22Rv1 (cell line): ENCODE data around the gene GPR35.

Experiments
- CTCF ChIP-seq: fragments of 450-650 bp; IDR thresholded peaks from 2 replicates; pipeline ENCODE4 v1.5.1; 2017; ENCODE audit warnings: mild to moderate bottlenecking
- ZFX ChIP-seq: fragments of 450-650 bp; IDR thresholded peaks from 2 replicates; pipeline ENCODE4 v1.6.1; 2017; ENCODE audit warnings: antibody characterized with exemption, borderline replicate concordance

DNA sequence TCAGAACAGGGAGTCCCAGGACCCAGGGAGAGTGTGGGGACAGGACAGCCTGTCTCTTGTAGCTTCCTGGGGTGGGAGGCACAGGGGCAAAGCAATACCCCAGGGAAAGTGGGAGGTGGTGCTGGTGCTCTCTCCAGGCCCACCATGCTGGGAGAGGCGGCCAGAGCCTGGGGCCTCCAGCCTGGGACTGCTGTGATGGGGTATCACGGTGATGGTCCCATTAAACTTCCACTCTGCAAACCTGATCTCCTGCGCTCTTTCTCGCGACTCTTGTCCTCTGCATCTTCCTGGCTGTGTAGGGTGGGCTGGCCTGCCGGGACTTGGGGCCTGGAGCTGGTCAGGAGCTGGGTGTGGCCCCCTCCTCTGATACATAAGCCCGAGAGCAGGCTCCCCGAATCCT, 46.8 kb upstream of the GPR35 start:
- TF ChIP-seq CTCF (no peak), ZFX (no peak)
